Activated CD8-positive, alpha-beta memory T cell treated with anti-CD3 and anti-CD28 coated beads, Interleukin-2, amount 50 U/mL, for 4 hours (primary cell): Measurements from ENCODE around the gene ECHDC3.

Experiments used
- DNase-seq: peaks from one replicate; pipeline ENCODE4 v3.0.0-alpha.2; 2020

ECHDC3 gene

DNA sequence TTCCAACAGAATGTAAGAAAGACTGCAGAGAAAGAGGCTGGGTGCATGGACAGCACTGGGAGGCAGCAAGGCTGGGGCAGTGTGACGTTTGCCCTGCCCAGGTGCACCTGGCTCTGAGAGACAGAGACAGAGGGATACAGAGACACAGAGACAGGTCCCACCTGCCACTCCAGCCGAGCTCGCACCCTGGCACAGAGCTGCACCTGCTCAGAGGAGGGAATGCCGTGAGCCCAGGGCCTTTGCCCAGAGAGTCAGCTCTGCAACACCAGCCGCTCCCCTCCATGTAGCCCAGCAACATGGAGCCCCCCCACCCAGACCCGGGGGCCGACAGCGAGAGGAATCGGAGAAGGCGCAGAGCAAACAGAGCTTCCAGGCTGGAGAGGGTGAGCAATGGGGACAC lies 45.7 kb downstream of the ECHDC3 start:
- no peak for DNase-seq

DNA sequence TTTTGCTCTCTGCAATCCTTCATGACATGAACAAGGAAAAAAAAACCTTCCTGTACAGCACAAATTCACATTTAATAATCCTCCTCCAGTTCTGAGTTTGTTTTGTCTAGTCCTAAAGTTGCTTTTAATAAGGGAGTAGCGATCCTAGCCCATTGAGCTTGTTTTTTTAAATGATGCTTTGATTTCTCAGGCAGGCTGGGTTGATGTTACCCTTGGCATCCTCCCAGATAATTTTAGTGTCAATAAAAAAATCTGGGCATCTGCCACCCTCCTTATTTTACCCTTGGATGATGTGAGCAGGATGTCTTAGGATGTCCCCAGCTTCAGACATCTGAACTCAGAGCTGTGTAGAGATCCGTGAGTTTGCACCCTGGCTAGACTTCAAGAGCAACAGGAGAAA lies 47.1 kb downstream of the ECHDC3 start:
- DNase-seq: no peak

DNA sequence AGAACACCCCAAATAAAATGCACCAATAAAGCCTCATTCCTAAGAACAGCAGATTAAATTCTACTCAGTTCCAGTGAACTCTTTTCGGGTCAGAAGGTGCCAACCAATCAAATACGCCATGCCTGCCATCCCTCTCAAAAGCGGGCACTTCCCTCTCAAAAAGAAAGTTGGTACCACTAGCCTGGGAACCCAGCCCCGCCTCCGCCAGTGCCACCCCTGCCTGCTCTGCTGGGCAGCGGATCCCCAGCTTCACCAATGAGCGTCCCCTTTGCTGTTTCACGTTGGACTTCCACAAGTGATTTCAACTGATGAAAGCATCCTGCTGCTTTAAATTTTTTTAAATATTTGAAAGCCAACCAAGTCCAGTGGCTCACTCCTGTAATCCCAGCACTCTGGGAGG lies 47.8 kb downstream of the ECHDC3 start:
- no peak for DNase-seq

DNA sequence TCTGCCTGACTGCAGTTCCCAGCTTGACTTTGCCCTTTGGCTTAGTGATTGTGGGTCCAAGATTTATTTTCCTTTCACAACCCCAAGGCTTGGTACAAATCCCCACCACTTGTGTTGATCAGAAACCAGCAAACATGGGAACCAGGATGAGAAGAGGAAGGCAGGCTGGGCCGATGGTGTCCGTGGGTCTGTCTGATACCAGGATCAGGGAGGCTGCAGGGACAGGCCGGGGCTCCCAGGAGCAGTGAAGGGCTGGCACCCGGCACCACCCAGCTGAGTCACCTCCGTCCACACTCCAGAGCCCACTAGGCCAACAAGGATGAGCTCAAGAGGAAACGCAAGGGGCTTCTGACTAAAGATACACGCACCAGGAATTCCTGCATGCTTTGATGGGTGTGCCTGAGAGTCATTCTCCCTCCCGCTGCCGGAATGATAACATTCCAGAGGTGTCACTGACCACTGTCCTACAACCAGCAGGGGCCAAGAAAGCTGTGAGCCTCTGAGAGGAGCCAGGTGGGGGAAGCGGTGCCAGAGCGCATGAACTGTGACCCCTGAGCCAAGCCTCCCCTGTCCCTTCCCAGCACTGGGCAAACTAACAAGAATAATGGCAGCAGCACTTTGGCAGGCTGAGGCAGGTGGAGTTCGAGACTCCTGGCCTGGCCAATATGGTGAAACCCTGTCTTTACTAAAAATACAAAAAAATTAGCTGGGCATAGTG lies 51.7 kb downstream of the ECHDC3 start:
- no peak for DNase-seq

DNA sequence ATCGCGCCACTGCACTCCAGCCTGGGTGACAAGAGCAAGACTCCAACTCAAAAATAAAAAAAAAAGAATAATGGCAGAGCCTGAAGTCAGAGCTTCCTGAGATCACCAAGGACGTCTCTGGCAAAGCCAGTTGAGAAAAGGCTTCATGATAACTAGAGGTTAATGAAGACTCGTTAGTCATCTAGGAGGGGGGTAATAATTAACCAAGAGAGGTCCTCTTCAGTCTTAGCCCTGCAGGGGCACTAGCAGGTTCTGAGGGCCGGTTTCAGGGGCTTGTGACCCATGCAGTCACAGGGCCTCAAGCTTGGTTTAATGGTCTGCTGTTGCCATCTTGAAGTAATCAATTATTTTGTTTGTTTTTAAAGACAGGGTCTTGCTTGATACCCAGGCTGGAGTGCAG lies 52.4 kb downstream of the ECHDC3 start:
- DNase-seq: no peak

DNA sequence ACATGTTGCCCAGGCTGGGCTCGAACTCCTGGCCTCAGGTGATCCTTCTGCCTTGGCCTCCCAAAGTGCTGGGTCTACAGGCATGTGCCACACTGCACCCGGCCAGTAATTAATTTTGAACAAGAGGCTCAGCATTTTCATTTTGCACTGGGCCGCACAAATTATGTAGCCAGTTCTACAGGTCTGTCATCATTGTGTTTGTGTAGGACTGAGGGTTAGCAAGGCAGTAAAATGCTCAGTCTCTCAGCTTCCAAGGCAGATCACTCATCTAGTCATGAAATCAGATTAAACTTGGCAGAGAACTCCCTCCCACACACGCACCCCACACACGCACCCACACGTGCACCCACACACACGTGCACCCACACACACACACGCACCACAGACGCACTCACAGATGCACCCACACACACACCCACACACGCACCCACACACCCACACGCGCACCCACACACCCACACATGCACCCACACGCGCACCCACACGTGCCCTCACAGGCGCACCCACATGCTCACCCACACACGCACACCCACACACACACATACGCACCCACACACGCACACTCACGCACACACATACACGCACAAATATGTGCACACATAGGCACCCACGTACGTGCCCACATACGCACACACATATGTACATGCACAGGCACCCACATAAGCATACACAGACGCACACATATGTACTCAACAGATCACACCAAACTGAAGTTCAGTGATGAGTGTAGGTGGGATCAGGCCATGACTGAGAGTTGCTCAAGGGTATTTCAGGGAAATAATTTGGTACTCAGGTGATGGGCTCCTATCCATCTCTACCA lies 53.1 kb downstream of the ECHDC3 start:
- no peak for DNase-seq

DNA sequence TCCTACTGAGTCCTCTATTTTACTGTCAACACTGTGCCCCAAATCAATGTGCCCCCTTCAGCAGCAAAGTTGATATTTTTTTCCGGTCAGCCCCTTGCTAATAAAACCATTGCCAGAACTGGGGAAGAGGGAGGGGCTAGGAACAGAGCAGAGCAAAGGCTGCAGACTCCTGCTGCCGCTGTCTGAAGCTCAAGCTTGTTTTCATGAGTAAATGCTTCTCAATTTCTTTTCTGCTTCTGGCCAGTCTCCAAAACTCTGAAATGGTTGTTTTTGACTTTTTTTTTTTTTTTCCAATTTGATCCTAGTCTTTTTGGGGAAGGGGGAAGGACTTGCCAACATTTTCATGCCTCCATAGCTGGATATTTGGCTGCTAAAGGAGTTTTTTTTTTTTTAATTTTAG lies 54.3 kb downstream of the ECHDC3 start:
- no peak for DNase-seq

DNA sequence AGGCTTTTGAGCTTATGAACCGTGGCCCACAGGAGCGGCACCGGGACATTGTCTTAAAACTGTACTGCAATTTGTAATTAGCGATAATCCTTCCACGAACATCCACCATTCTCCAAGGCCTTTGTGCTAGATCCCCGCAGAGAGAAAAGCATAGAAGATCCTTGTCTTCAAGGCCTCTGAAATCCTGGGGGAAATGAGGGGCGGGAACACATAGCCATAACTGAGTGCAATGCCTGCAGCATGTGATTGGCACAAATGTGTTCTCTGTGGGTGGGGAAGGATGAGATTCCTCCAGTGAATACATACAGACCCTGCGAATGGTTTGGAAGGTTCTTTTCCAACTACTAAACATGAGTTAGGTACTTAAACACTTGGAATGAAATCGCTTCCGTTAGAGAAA lies 55.1 kb downstream of the ECHDC3 start:
- DNase-seq: no peak

DNA sequence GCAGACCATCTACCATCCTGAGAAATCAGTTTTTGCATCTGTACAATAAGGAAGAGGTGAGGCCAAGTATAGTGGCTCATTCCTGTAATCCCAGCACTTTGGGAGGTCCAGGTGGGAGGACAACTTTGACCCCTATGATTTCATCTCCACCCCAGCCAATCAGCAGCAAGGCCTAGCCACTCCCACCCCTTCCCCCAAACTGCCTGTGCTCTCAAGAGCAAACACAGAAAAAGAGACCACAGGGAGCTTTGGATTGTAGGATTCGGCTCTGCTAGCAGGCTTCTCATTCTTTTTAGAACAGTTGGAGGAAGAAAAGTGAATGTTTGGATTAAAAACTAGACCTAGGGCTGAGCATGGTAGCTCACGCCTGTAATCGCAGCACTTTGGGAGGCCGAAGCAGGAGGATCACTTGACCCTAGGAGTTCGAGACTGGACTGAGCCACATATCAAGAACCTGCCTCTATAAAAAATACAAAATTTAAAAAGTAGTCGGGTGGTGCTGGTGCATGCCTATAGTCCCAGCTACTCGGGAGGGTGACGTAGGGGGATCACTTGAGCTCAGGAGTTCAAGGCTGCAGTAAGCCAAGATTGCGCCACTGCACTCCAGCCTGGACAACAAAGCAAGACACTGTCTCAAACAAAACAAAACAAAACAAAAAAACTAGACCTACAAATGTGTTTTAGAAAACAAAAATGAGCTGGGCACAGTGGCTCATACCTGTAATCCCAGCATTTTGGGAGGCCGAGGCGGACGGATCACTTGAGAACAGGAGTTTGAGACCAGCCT lies 55.9 kb downstream of the ECHDC3 start:
- no peak for DNase-seq

DNA sequence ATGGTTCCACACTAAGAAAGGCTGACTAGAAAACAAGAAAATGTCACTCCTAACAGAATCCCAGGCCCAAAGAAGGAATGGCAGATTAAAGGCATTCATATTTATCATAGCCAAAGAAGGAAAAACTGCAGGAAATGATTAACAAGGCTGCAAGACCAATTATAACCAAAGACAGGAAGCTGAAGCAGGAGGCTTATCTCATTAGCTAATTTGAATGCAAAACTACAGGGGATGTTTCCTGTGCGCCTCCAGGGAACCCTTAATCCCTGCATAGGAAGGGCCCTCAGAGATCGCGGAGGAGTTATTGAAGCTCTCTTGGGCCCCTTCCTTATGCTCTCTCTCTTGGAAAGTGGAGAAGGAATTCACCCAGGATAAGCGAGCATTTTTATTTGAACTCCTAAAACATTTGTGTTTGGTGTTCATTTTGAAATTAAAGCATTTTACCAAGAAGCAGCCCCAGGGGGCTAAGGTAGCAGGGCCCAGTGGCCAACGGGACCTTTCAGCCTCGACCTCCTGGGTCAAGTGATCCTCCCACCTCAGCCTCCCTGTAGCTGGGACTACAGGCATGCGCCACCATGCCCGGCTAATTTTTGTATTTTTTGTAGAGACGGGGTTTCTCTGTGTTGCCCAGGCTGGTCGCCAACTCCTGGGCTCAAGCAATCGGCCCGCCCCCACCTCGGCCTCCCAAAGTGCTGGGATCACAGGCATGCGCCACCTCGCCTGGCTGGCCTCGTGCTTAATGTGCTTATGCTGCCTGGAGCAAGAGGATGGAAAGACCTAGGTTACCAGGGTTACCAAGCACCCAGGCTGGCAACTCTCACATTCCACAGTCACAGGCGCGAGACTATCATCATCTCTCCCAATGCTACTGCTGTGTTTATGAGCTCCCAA lies 56.9 kb downstream of the ECHDC3 start:
- DNase-seq: no peak

DNA sequence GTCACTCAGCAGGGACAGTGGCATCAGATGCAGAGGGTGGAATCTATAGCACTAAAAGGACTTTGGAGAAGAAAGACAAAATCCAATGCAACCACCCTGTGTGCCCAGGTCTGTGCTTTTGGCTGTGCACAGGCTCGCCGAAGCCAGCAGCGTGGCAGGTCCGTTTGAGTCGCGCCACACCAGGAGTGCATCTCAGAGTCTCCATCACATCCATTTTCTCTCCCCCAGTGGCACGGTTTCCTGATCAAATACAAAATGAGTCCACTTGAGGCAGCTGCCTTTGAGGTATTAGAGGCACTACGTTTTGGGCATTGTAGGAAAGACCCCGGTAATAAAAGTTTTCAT lies 57.5 kb downstream of the ECHDC3 start:
- no peak for DNase-seq

DNA sequence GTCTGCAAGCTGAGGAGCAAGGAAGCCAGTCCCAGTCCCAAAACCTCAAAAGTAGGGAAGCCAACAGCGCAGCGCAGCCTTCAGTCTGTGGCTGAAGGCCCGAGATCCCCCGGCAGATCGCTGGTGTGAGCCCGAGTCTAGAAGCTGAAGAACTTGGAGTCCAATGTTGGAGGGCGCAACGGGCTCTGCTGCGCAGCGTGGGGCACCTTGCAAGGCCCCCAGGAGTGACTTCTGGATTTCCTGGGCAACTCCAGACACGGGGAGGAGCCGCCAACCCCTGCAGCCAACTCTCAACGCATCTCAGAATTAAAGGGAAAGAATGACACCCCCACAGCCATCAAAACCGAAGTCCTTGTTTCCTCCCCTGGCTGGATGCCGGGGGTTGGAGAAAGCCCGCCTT lies 62.2 kb downstream of the ECHDC3 start:
- no peak for DNase-seq

DNA sequence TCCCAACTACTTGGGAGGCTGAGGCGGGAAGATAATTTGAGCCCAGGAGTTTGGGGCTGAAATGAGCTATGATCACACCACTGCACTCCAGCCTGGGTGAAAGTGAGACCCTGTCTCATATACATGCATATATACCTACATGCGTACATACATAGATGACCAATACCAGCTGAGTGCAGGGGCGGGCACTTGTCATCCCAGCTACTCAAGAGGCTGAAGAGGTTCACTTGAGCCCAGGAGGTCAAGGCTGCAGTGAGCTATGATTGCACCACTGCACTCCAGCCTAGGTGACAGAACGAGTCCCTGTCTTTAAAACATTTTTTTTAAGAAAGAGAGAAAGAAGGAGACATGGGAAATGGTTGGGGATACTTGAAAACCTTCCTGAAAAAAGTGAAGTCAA lies 63.6 kb downstream of the ECHDC3 start:
- no peak for DNase-seq

DNA sequence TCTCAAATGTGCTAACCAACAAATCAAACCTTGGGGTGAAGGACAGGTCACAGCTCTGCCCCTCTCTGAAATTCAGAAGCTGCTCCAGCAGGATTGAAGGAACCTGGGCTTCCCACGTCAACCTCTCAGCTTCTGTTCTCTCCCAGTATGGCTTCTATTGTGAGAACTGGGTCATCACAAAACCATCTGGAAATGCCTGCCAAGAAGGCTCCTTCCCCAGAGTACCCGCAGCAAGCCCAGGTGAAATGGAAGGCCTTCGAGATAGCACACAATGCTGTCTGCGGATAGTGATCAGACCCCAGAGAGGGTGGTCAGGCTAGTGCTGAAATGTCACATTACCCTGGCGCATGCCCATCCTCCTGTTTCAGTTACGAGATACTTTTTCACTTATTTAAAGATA lies 64.5 kb downstream of the ECHDC3 start:
- DNase-seq: no peak

DNA sequence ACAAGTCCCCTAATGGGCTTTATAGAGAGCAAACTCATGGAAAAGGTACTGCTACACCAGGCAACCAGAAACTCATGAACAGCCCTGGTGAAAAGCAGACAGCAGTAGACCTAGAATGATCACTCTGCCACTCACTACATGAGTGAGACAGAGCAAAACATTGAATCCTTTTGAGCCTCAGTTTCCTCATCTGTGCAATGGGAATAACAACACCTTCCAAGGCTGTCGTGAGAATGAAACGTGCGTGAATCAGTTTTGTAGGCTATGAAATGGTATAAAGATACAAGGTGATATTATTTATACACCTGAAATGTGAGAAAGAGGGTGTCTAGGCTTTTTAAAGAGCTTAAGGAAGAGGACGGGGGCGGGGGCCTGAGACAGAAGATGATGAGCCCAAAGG lies 66.6 kb downstream of the ECHDC3 start:
- no peak for DNase-seq

DNA sequence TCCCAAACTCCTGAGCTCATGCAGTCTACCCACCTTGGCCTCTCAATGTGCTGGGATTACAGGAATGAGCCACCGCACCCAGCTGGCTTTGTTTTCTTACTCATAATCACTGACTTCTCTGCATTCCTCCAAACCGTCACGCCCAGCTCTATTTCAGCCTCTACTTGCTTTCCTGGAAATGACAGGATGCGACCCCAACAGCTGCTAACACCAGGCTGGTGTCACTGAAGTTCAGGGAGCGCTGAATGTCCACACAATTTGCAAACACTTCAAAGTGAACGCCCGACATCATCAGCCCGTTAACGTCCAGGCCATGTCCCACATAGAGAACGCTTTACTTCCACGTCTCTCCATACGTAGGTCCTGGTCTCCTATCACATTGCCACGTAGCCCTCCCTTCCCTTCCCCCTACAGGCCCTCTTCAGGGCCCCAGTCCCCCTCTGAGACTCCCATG lies 68.2 kb downstream of the ECHDC3 start:
- no peak for DNase-seq

DNA sequence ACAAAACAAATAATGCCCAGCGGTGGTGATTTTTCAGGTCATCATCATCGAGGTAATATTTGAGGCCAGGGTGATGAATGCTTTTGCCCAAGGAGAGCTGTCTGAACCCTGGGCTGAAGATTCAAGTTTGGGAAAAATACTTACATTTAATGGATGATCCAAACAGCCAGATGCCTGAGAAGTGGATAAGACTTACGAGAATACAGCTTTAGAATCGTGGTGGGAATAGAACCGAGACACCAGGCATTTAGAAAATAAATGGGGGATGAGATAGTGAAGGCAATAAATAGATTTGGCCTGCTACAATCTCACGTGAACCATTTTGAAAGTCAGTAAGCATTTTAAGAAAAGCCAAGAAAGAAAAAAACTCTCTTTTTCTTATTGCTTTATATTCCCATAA lies 68.8 kb downstream of the ECHDC3 start:
- DNase-seq: no peak

DNA sequence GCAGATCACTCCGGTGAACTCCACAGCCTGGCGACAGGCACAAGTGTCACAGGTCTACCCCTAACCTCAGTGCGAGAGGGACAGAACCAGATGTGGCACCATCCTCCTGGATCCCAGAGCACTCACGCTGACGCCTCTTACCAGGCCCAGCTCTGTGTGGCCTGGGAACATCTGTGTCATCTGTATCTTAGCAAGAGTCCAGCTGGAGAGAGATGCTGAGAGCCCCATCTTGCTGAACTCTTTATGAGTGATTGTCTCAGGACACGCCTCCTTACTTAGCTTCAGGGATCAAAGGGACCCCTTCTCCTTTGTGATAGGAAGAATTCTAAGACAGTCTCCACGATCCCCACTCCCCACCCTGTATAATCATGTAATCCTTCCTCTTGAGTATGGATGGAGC lies 71.0 kb downstream of the ECHDC3 start:
- no peak for DNase-seq
